ENCODE data around the gene RPAP2. TPM values are rescaled to one million over a fixed set of nuclear protein-coding genes. Genes with fewer than 3 reads are reported as not detected.

The RPAP2 gene
- total RNA-seq, 1 donor from 2014 or later: 33.3 TPM

- Mint-ChIP-seq H3K27me3 (ENCODE audit: low read depth) (no peaks in the 10 kb centered on the region), H3K27ac (ENCODE audit: unreplicated experiment) (no peak overlapping the region), H3K36me3 (ENCODE audit: low read depth) (peaks cover 11% of the 10 kb centered on the region), H3K4me1 (no peaks in the 10 kb centered on the region), H3K9me3 (no peaks in the 10 kb centered on the region), H3K4me3 (no peak overlapping the region)
- no peak for DNase-seq (ENCODE audit: low read depth, low spot score)
- no peak for TF ChIP-seq CTCF (conservative IDR thresholded peaks at IDR 0.05)
Measured at GRCh38 chr1:92314024-92314423, 15.2 kb downstream of the RPAP2 start.

- no peak overlapping the region for H3K4me3 Mint-ChIP-seq
- no peak for DNase-seq (ENCODE audit: low read depth, low spot score)
- H3K9me3 Mint-ChIP-seq: no peaks in the 10 kb centered on the region
- no peaks in the 10 kb centered on the region for H3K27me3 Mint-ChIP-seq (ENCODE audit: low read depth)
- peaks cover 16% of the 10 kb centered on the region for H3K36me3 Mint-ChIP-seq (ENCODE audit: low read depth)
- H3K27ac Mint-ChIP-seq (ENCODE audit: unreplicated experiment): no peak overlapping the region
- no peak for TF ChIP-seq CTCF (conservative IDR thresholded peaks at IDR 0.05)
- no peaks in the 10 kb centered on the region for H3K4me1 Mint-ChIP-seq
Measured at GRCh38 chr1:92315766-92316599, 17.1 kb downstream of the RPAP2 start.

GRCh38 chr1:92317836-92318493, 19.1 kb downstream of the RPAP2 start:
- Mint-ChIP-seq H3K36me3 (ENCODE audit: low read depth) (peaks cover 14% of the 10 kb centered on the region), H3K27me3 (ENCODE audit: low read depth) (no peaks in the 10 kb centered on the region), H3K27ac (ENCODE audit: unreplicated experiment) (no peak overlapping the region), H3K4me1 (no peaks in the 10 kb centered on the region), H3K9me3 (no peaks in the 10 kb centered on the region), H3K4me3 (no peak overlapping the region)
- TF ChIP-seq CTCF (conservative IDR thresholded peaks at IDR 0.05): no peak
- DNase-seq (ENCODE audit: low read depth, low spot score): no peak

GRCh38 chr1:92323473-92324453, 24.9 kb downstream of the RPAP2 start:
- no peak overlapping the region for H3K27ac Mint-ChIP-seq (ENCODE audit: unreplicated experiment)
- TF ChIP-seq CTCF (conservative IDR thresholded peaks at IDR 0.05): no peak
- no peaks in the 10 kb centered on the region for H3K27me3 Mint-ChIP-seq (ENCODE audit: low read depth)
- H3K4me1 Mint-ChIP-seq: no peaks in the 10 kb centered on the region
- peaks cover 10% of the 10 kb centered on the region for H3K9me3 Mint-ChIP-seq
- H3K4me3 Mint-ChIP-seq: no peak overlapping the region
- DNase-seq (ENCODE audit: low read depth, low spot score): no peak
- H3K36me3 Mint-ChIP-seq (ENCODE audit: low read depth): peaks cover 61% of the 10 kb centered on the region

GRCh38 chr1:92324784-92325183, 25.9 kb downstream of the RPAP2 start:
- H3K27ac Mint-ChIP-seq (ENCODE audit: unreplicated experiment): no peak overlapping the region
- H3K4me3 Mint-ChIP-seq: no peak overlapping the region
- peaks cover 64% of the 10 kb centered on the region for H3K36me3 Mint-ChIP-seq (ENCODE audit: low read depth)
- peaks cover 11% of the 10 kb centered on the region for H3K9me3 Mint-ChIP-seq
- TF ChIP-seq CTCF (conservative IDR thresholded peaks at IDR 0.05): no peak
- no peaks in the 10 kb centered on the region for H3K27me3 Mint-ChIP-seq (ENCODE audit: low read depth)
- no peaks in the 10 kb centered on the region for H3K4me1 Mint-ChIP-seq
- no peak for DNase-seq (ENCODE audit: low read depth, low spot score)
